ENCODE measurements around the gene CD19.
"Not testable (repeated sequence)": the region's sequence is repeated elsewhere in the genome, so short reads cannot be mapped to it uniquely, and the experiment has no call there.

The CD19 gene

GRCh38 chr16:28935924-28936783, 4.4 kb downstream of the CD19 start:
- in situ Hi-C loops (cut with MboI; ENCODE audit: low sequenced_read_pairs) = no loop called here

DNA sequence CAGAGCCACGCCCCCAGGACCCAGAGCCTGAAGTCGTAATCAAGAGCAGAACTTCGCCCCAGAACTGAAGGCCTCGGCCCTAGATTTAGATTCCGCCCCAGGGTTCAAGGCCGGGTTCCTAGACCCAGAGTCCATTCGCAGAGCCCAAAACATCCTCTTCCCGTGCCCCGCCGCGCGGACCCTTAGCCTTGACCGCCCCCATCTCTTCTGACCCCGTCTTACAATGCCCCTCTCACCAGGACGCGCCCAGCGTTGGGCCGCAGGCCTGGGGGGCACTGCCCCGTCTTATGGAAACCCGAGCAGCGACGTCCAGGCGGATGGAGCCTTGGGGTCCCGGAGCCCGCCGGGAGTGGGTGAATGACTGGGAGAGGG, 5.0 kb downstream of the CD19 start:
- in situ Hi-C loops (cut with MboI; ENCODE audit: low sequenced_read_pairs) = no loop called here

DNA sequence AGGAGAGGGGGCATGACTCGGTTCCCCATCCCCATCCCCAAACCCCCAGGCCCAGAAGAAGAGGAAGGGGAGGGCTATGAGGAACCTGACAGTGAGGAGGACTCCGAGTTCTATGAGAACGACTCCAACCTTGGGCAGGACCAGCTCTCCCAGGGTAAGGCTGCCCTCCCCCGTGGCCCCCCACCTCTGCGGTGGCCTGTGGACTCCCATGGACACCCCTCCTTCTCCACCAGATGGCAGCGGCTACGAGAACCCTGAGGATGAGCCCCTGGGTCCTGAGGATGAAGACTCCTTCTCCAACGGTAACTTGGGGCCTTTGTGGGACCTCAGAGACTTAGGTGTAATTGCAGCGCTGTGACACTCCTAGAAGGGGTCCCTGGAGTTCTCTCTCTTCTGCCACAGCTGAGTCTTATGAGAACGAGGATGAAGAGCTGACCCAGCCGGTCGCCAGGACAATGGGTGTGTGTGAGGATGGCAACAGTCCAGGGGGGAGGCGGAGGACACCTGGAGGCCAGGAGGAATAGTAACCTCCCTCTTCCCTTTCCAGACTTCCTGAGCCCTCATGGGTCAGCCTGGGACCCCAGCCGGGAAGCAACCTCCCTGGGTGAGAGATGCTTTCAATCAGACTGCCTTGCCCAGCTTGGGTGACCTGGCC, 5.6 kb downstream of the CD19 start:
- in situ Hi-C loops (cut with MboI; ENCODE audit: low sequenced_read_pairs) = no loop called here

- in situ Hi-C loops (cut with MboI; ENCODE audit: low sequenced_read_pairs) = no loop called here
Observed at GRCh38 chr16:28938721-28939120, 7.0 kb downstream of the CD19 start.

GRCh38 chr16:28939825-28940224, 8.1 kb downstream of the CD19 start:
- in situ Hi-C loops (cut with MboI; ENCODE audit: low sequenced_read_pairs) = not testable (repeated sequence)

DNA sequence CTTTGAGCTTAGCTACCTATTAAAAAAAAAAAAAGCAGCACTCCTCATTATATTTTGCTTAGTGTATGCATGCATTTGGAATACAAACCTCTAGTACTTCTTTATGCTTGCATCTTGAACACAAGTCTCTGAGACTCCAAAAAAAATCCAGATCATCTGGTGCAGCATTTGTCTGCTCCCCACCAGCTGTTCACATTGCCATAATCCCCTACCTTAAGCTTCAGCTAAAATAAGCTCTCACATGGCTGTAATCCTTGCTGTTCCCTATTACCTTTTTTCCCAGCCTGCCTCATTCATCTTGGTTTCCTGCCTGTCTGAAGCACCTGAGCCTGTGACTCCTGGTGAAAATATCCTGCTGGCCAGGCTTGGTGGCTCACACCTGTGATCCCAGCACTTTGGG, 11.5 kb downstream of the CD19 start:
- in situ Hi-C loops (cut with MboI; ENCODE audit: low sequenced_read_pairs) = no loop called here

- in situ Hi-C loops (cut with MboI; ENCODE audit: low sequenced_read_pairs) = no loop called here
Observed at GRCh38 chr16:28946681-28947080, 14.9 kb downstream of the CD19 start.

GRCh38 chr16:28950648-28951409, 19.1 kb downstream of the CD19 start, which contains the start of gene NFATC2IP:
Gene NFATC2IP (plus strand): TSS chr16:28950937. CDS start chr16:28951012, 75 bp downstream.
- in situ Hi-C loops (cut with MboI; ENCODE audit: low sequenced_read_pairs) = no loop called here

DNA sequence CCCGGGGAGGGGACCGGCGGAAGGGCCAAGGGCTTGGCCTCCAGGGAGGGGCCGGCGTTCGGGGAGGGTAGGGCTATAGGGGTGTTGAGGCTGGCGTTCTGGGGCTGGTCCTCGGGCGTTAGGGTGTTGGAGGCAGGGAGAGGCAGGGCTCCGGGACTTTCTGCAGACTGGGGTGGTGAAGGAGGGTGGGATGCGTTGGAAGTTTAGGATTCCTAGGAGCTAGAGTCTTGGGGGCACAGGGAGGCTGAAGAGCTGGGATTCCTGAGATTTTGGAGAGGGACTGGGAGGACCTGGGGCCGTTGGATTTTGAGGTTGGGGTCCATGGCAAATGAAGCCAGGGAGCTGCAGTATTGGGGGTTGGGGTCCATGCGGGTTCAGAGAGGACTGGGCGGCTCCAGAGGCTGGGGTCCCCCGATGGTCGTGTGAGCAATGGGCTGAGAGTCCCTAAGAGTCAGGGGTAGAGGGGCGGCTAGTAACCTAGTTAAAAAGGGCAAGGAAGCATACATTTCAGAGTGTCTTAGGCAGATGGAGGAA, 19.7 kb downstream of the CD19 start:
- in situ Hi-C loops (cut with MboI; ENCODE audit: low sequenced_read_pairs) = no loop called here

- in situ Hi-C loops (cut with MboI; ENCODE audit: low sequenced_read_pairs) = no loop called here
Observed at GRCh38 chr16:28958216-28958615, 26.4 kb downstream of the CD19 start.

- in situ Hi-C loops (cut with MboI; ENCODE audit: low sequenced_read_pairs) = no loop called here
Observed at GRCh38 chr16:28958836-28959235, 27.1 kb downstream of the CD19 start.

- in situ Hi-C loops (cut with MboI; ENCODE audit: low sequenced_read_pairs) = no loop called here
Observed at GRCh38 chr16:28964072-28964471, 32.3 kb downstream of the CD19 start.

DNA sequence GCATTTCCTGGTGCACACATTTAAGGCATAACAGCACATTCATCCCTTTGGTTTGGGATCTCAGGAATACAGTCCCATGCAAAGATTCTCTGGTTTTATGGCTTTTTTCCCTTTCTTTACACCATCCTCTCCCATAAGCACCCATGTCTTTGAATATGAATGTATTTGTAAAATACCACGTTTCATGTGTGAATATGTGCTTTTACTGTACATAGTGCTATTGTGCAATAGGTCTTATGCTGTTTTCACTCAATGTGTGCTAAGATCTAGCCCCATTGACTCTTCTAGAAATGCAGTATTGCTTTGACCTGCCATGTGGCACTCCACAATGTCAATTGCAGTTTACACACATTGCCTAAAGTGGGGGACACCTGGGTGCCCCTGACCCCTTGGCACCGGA, 32.7 kb downstream of the CD19 start:
- in situ Hi-C loops (cut with MboI; ENCODE audit: low sequenced_read_pairs) = no loop called here

DNA sequence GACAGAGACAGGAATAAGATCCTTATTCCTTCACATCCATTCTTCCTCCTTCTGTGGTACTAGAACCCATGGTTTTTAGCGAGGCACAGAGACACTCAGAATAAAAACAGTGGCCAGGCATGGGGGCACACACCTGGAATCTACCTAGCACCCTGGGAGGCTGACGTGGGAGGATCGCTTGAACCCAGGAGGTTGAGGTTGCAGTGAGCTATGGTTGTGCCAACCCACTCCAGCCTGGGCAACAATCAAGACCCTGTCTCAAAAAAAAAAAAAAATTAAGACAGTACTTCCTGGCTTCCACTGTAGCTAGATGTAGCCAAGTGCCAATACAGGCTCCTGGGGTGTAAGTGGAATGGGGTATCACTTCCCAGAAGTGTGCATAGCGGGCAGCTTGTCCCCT, 35.4 kb downstream of the CD19 start:
- in situ Hi-C loops (cut with MboI; ENCODE audit: low sequenced_read_pairs) = no loop called here

DNA sequence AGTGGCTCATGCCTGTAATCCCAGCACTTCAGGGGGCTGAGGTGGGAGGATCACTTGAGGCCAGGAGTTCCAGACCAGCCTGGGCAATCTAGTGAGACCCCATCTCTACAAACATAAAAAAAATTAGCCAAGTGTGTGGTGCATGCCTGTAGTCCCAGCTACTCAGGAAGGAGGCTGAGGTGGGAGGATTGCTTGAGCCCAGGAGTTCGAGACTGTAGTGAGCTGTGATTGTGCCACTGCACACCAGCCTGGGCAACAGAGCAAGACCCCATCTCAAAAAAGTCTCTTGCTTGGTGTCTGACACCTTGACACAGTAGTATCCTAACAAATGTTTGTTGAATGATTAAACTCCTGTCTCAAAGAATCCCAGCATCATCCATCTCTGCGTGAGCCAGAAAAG, 37.9 kb downstream of the CD19 start:
- in situ Hi-C loops (cut with MboI; ENCODE audit: low sequenced_read_pairs) = not testable (repeated sequence)

GRCh38 chr16:28974007-28974436, 42.3 kb downstream of the CD19 start:
- in situ Hi-C loops (cut with MboI; ENCODE audit: low sequenced_read_pairs) = no loop called here

DNA sequence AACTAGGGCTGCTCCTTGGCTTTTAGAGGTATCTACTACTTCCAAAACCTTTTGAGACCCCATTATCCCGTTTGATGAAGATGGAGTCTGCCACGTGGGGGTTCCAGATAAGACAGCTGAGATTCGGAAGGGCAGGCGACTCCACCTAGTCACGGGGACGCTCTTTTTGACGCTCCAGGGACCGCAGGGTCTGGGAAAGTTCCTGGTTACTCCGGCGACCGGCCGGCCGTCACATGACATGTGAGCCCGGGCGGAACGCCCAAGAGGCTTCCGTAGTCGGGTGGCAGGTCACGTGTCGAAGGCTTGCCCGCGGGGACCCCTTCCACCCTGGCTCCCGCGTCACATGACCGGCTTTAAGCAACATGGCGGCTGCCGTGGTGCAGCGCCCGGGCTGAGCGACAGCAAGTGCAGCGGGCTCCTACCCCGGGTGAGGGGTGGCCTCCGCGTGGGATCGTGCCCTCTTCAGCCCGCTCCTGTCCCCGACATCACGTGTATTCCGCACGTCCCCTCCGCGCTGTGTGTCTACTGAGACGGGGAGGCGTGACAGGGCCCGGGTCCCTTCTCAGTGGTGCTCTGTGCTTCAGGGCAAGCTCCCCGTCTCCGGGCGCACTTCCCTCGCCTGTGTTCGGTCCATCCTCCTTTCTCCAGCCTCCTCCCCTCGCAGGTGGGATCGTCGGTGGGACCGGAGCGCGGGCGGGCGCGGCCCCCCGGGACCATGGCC, 42.8 kb downstream of the CD19 start, which contains the start of gene SPNS1:
TSS of gene SPNS1 (plus strand) at position 342 of the 721 bp plus-strand sequence. CDS start at position 716, 374 bp downstream.
- in situ Hi-C loops (cut with MboI; ENCODE audit: low sequenced_read_pairs) = no loop called here

- in situ Hi-C loops (cut with MboI; ENCODE audit: low sequenced_read_pairs) = no loop called here
Observed at GRCh38 chr16:28975158-28975599, 43.4 kb downstream of the CD19 start.

- in situ Hi-C loops (cut with MboI; ENCODE audit: low sequenced_read_pairs) = no loop called here
Observed at GRCh38 chr16:28977703-28978662, 46.2 kb downstream of the CD19 start.

All from HL-60/S4 treated with phorbol 12-myristate 13-acetate at 8.2 ng/mL for 4 days and 3 days (cell line).